Kidney epithelial cell (primary cell): Measurements from ENCODE around the gene KLHL3. TPM values are rescaled to one million over a fixed set of nuclear protein-coding genes. Genes with fewer than 3 reads are reported as not detected.
A peak's percentile ranks its signal among the peaks of the same experiment; 100 is the strongest.

ENCODE experiments used
- DNase-seq: peaks from one replicate; pipeline ENCODE4 v3.0.0-alpha.2; 2010; ENCODE audit warnings: low read depth
- H3K27me3 ChIP-seq: 2 replicates; pipeline ENCODE4 v1.6.0; 2011; ENCODE audit warnings: low read length; ENCODE audit not compliant: control insufficient read depth, insufficient read depth
- H3K36me3 ChIP-seq: 2 replicates; pipeline ENCODE4 v1.5.1; 2011; ENCODE audit warnings: low read length; ENCODE audit not compliant: control insufficient read depth, insufficient read depth
- H3K4me3 ChIP-seq: 2 replicates; pipeline ENCODE4 v1.5.1; 2011; ENCODE audit warnings: low read depth, mild to moderate bottlenecking, control low read depth, low read length
- total RNA-seq: library from RNA; depleted of rRNA; stranded (reverse); fragments of >200 nt; gene quantifications from 2 replicates; pipeline ENCODE4 v1.2.3, GENCODE V29; 2015
- TF ChIP-seq, protein P1 (sequence below): IDR thresholded peaks from 2 replicates; pipeline ENCODE4 v1.5.1; 2011; ENCODE audit warnings: mild to moderate bottlenecking, moderate library complexity, low read length, control low read depth, inconsistent platforms; ENCODE audit not compliant: insufficient read depth, poor library complexity, severe bottlenecking

The KLHL3 gene
- total RNA-seq, 1 donor from 2014 or later = 2.8 TPM

DNA sequence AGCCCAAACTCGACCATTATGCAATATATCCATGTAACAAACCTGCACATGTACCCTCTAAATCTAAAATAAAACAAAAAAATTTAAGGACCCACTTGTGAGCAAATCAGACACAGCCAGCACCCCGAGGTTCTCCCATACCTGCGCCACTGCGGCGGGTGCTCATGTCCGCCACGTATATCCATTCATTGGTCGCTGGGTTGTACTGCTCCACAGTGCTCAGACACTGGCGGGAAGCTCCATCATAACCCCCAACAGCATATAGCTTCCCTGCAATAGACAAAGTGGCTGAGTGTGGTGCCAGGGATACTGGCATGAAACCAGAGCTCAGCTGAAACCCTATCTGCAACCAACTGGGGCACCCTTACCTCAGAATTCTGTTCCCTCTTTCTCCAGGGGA is 102.0 kb downstream of the KLHL3 start:
- H3K27me3 ChIP-seq = no peaks in the 10 kb centered on the region
- TF ChIP-seq, protein P1, sequence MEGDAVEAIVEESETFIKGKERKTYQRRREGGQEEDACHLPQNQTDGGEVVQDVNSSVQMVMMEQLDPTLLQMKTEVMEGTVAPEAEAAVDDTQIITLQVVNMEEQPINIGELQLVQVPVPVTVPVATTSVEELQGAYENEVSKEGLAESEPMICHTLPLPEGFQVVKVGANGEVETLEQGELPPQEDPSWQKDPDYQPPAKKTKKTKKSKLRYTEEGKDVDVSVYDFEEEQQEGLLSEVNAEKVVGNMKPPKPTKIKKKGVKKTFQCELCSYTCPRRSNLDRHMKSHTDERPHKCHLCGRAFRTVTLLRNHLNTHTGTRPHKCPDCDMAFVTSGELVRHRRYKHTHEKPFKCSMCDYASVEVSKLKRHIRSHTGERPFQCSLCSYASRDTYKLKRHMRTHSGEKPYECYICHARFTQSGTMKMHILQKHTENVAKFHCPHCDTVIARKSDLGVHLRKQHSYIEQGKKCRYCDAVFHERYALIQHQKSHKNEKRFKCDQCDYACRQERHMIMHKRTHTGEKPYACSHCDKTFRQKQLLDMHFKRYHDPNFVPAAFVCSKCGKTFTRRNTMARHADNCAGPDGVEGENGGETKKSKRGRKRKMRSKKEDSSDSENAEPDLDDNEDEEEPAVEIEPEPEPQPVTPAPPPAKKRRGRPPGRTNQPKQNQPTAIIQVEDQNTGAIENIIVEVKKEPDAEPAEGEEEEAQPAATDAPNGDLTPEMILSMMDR = no peak
- H3K36me3 ChIP-seq = no peaks in the 10 kb centered on the region
- H3K4me3 ChIP-seq = no peak overlapping the region
- no peak for DNase-seq

DNA sequence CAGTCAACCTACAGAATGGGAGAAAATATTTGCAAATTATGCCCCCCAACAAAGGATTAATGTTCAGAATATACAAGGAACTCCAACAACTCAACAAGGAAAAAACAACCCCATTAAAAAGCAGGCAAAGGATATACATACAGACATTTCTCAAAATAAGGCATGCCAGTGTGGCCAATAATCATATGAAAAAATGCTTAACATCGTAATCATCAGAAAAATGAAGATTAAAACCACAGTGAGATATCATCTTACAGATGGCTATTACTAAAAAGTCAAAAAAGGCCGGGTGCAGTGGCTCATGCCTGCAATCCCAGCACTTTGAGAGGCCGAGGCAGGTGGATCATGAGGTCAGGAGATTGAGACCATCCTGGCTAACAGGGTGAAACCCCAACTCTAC is 103.2 kb downstream of the KLHL3 start:
- H3K4me3 ChIP-seq = no peak overlapping the region
- H3K36me3 ChIP-seq = no peaks in the 10 kb centered on the region
- DNase-seq = no peak
- no peaks in the 10 kb centered on the region for H3K27me3 ChIP-seq
- TF ChIP-seq, protein P1 = no peak

DNA sequence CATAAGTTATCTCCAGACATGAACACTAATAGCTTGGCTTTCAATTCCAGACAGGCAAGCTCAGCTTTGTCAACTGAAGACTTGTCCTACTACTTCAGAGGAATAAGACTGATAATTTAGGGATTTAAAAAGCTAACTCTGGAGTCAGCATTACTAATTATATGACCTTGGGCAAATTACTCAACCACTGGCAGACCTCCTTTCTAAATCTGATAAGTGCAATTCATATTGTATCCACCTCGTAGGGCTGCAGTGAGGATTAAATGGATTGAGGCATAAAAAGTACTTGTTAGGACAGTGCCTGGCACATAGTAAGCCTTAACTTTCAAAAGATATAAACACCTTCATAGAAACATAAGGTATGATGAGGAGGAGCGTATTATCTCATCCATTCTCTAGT is 104.4 kb downstream of the KLHL3 start:
- H3K36me3 ChIP-seq = no peaks in the 10 kb centered on the region
- no peak for DNase-seq
- H3K27me3 ChIP-seq = no peaks in the 10 kb centered on the region
- TF ChIP-seq, protein P1 = no peak
- no peak overlapping the region for H3K4me3 ChIP-seq

DNA sequence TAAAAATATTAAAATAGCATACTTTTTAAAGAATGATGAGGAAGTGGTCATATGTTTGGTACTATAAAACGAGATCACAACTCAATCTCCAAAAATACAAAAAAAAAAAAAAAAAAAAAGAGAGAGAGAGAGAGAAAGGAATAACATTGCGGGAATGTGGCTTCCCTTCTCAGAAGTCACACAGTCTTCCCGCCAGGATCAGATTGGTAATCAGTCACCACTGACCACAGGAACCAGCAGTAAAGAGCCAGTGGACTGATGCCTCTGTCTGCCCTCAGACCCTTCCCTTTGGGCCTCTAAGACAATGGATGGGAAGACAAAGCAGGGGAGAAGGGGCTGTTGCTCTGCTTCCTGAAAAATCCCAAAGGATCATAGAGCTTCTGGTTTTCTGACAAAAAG is 104.9 kb downstream of the KLHL3 start:
- H3K36me3 ChIP-seq = no peaks in the 10 kb centered on the region
- H3K4me3 ChIP-seq = no peak overlapping the region
- no peaks in the 10 kb centered on the region for H3K27me3 ChIP-seq
- TF ChIP-seq, protein P1 = no peak
- DNase-seq = no peak

DNA sequence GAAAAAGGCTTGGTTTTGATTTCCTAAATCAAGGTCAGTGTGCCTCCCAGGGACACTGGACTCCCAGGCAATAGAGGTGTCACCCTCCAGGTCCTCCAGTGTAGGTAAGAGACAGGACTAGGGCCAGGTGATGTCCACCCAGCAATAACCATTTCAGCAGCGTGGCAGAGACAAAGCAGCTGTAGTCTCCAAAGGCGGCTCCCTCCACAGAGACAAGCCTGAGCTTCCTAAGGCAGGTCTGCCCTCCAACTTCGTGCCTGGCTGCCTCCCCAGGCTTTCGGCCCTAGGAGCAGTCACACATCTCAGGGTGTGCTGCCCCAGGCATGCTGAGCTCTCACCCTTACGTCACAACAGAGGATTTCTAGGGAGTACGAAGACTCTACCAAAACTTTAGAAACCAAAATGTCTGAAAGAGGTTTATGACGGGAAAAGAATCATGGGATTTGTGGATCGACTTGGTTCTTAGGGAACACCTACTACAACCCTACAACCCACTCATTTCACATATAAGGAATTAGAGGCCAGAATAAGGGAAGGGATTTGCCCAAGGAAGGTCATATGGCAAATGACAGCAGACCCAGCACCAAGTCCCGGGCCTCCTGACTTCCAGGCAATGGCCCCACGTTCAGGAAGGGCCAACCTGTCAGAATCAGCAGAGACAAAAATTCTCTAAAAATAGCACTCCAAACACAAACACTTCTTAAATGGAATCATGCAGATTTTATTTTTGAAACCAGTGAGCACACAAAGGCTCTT is 105.5 kb downstream of the KLHL3 start:
- no peaks in the 10 kb centered on the region for H3K36me3 ChIP-seq
- TF ChIP-seq, protein P1 = no peak
- no peaks in the 10 kb centered on the region for H3K27me3 ChIP-seq
- no peak overlapping the region for H3K4me3 ChIP-seq
- DNase-seq = no peak

DNA sequence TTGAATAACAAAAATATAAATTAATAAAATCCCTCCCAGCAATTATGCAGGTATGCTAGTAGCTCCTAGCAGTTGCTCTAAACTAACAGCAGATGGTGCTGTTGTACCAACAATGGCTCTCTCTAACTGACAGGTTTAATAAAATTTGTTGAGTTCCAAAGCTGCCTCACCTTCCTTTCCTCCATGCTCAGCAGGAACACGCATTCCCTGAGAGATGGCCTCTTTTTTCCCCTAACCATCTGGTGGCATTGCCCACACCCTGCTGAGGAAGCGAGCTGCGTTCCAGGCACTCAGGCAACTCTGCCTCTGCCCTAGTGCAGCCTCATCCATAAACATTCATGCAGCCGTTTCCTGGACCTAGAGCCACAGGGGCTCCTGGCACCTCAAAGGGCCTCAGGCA is 106.2 kb downstream of the KLHL3 start:
- Histone ChIP-seq H3K4me3 (no peak overlapping the region), H3K27me3 (no peaks in the 10 kb centered on the region), H3K36me3 (no peaks in the 10 kb centered on the region)
- no peak for DNase-seq
- TF ChIP-seq, protein P1 = peak; percentile 79
